Measurements from ENCODE around the gene RAB10. TPM values are rescaled to one million over a fixed set of nuclear protein-coding genes. Genes with fewer than 3 reads are reported as not detected.
"Not testable (repeated sequence)": the region's sequence is repeated elsewhere in the genome, so short reads cannot be mapped to it uniquely, and the experiment has no call there.

RAB10 gene
- total and polyA plus RNA-seq, 8 donors, result 22.2 to 591 (median 71.7) TPM

- DNase-seq, result no peak
- Histone ChIP-seq H3K4me1 (no peaks in the 10 kb centered on the region), H3K27me3 (no peaks in the 10 kb centered on the region), H3K4me3 (no peak overlapping the region), H3K9me3 (no peaks in the 10 kb centered on the region), H3K27ac (no peak overlapping the region), H3K36me3 (no peaks in the 10 kb centered on the region)
- TF ChIP-seq POLR2A (IDR thresholded peaks at IDR 0.05) (no peak), CTCF (IDR thresholded peaks at IDR 0.05) (no peak), EP300 (IDR thresholded peaks at IDR 0.05) (no peak), POLR2AphosphoS5 (IDR thresholded peaks at IDR 0.05) (no peak)
- intact Hi-C loops (cut with DNase I; ENCODE audit: low total_unique reads), result no loop called here
- 86 to 94% (median 88%) methylated on average over 4 of the region's 4 CpGs for WGBS, 5 donors
Measured at GRCh38 chr2:26165403-26165802, 131.5 kb downstream of the RAB10 start.

GRCh38 chr2:26166541-26166940, 132.7 kb downstream of the RAB10 start:
- H3K4me3 ChIP-seq; H3K27ac ChIP-seq; H3K4me1 ChIP-seq; DNase-seq; H3K27me3 ChIP-seq; intact Hi-C loops (cut with DNase I; ENCODE audit: low total_unique reads); H3K9me3 ChIP-seq; H3K36me3 ChIP-seq: not testable (repeated sequence)
- 88 to 99% (median 92%) methylated on average over 6 of the region's 6 CpGs for WGBS, 5 donors

GRCh38 chr2:26168785-26169184, 134.9 kb downstream of the RAB10 start:
- 86 to 90% (median 89%) methylated on average over 4 of the region's 4 CpGs for WGBS, 5 donors
- intact Hi-C loops (cut with DNase I; ENCODE audit: low total_unique reads), result no loop called here
- Histone ChIP-seq H3K9me3 (no peaks in the 10 kb centered on the region), H3K36me3 (no peaks in the 10 kb centered on the region), H3K4me1 (peaks cover 12 to 16% (median 13%) of the 10 kb centered on the region in 4 donors), H3K27me3 (peaks cover 5 to 28% (median 14%) of the 10 kb centered on the region in 3 donors), H3K4me3 (no peak overlapping the region), H3K27ac (no peak overlapping the region)
- TF ChIP-seq POLR2A (IDR thresholded peaks at IDR 0.05) (no peak), POLR2AphosphoS5 (IDR thresholded peaks at IDR 0.05) (no peak), CTCF (IDR thresholded peaks at IDR 0.05) (no peak), EP300 (IDR thresholded peaks at IDR 0.05) (no peak)
- DNase-seq, result no peak

- DNase-seq, result no peak
- TF ChIP-seq CTCF (IDR thresholded peaks at IDR 0.05) (no peak), EP300 (IDR thresholded peaks at IDR 0.05) (no peak), POLR2AphosphoS5 (IDR thresholded peaks at IDR 0.05) (no peak), POLR2A (IDR thresholded peaks at IDR 0.05) (no peak)
- Histone ChIP-seq H3K4me1 (peaks cover 14 to 20% (median 16%) of the 10 kb centered on the region in 4 donors), H3K4me3 (no peak overlapping the region), H3K9me3 (no peaks in the 10 kb centered on the region), H3K36me3 (no peaks in the 10 kb centered on the region), H3K27me3 (peaks cover 9 to 33% (median 19%) of the 10 kb centered on the region in 3 donors), H3K27ac (no peak overlapping the region)
- 87 to 98% (median 92%) methylated on average over 5 of the region's 5 CpGs for WGBS, 5 donors
- intact Hi-C loops (cut with DNase I; ENCODE audit: low total_unique reads), result no loop called here
Measured at GRCh38 chr2:26169226-26169625, 135.3 kb downstream of the RAB10 start.

GRCh38 chr2:26169681-26170414, 136.0 kb downstream of the RAB10 start:
- DNase-seq, result no peak
- Histone ChIP-seq H3K4me3 (no peak overlapping the region), H3K27ac (no peak overlapping the region), H3K27me3 (peaks cover 10 to 39% (median 25%) of the 10 kb centered on the region in 3 donors), H3K9me3 (no peaks in the 10 kb centered on the region), H3K36me3 (no peaks in the 10 kb centered on the region), H3K4me1 (peaks cover 14 to 21% (median 16%) of the 10 kb centered on the region in 4 donors)
- intact Hi-C loops (cut with DNase I; ENCODE audit: low total_unique reads), result no loop called here
- 78 to 83% (median 82%) methylated on average over 14 of the region's 14 CpGs for WGBS, 5 donors
- TF ChIP-seq CTCF (IDR thresholded peaks at IDR 0.05), result no peak
- TF ChIP-seq POLR2AphosphoS5 (IDR thresholded peaks at IDR 0.05), result no peak

Measured in stomach (tissue), 9 donors.